Frontal cortex (tissue), 4 donors: Measurements from ENCODE around the gene CELF4. TPM values are rescaled to one million over a fixed set of nuclear protein-coding genes. Genes with fewer than 3 reads are reported as not detected.
"Not testable (repeated sequence)": the region's sequence is repeated elsewhere in the genome, so short reads cannot be mapped to it uniquely, and the experiment has no call there.

Experiments used
- DNase-seq, 2 donors: peaks; one replicate each; pipeline ENCODE4 v3.0.0; 2012; ENCODE audit warnings: low spot score in 2 of 2
- FAIRE-seq: peaks from 2 replicates; lab custom pipeline; 2012; peaks lifted over from hg19 to GRCh38; lab: Jason Lieb, UNC
- total RNA-seq: library from RNA; depleted of rRNA; stranded (reverse); fragments of >200 nt; gene quantifications from one replicate; pipeline ENCODE4 v1.2.3, GENCODE V29; 2014
- donor health status: control.
- donor health status: control.
- donor health status: control.

The CELF4 gene
- total RNA-seq, 1 donor from 2014 or later: 92.9 TPM

DNA sequence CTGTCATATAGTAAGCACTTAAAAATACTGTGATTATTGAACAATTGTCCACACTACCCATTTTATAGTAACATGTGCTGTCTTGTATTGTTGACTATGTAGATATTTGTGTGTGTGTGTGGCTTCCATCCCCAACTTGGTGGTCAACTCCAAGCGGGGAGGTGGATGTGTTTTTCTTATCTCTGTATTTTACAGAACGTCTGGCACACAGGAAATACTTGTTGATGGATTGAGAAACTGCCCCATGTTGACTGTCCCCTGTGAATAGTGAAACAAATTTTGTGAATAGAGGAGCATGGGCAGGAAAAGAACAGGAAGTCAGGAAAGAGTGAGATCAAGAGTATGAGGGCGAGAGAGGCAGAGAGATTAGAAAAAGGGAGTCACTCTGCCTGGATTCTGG is 83.6 kb downstream of the CELF4 start:
- DNase-seq: no peak
- FAIRE-seq: no peak

GRCh38 chr18:37481491-37481890 is 84.1 kb downstream of the CELF4 start:
- FAIRE-seq: no peak
- no peak for DNase-seq

DNA sequence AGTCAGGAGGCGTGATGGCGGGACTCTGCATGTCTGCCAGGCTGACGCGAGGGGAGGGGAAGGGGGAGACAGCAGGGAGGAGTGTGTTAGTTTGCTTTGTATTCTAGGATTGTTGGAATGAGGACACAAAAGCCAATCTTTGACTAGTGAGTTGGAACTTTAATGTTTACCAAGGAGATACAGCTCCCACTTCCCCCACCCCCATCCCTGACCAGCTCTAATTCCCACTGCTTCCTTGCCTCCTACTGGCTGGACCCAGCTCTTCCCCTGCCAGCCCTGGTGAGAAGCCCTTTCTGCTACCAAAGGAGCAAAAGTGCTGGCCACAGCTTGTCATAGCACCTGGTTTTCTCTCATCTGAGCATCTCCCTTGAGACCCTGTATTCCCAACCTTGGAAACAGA is 84.5 kb downstream of the CELF4 start:
- no peak for DNase-seq
- no peak for FAIRE-seq

- DNase-seq: no peak
- FAIRE-seq: no peak
Observed at GRCh38 chr18:37476611-37477295, 88.8 kb downstream of the CELF4 start.

GRCh38 chr18:37476182-37476581 is 89.4 kb downstream of the CELF4 start:
- FAIRE-seq: no peak
- no peak for DNase-seq

DNA sequence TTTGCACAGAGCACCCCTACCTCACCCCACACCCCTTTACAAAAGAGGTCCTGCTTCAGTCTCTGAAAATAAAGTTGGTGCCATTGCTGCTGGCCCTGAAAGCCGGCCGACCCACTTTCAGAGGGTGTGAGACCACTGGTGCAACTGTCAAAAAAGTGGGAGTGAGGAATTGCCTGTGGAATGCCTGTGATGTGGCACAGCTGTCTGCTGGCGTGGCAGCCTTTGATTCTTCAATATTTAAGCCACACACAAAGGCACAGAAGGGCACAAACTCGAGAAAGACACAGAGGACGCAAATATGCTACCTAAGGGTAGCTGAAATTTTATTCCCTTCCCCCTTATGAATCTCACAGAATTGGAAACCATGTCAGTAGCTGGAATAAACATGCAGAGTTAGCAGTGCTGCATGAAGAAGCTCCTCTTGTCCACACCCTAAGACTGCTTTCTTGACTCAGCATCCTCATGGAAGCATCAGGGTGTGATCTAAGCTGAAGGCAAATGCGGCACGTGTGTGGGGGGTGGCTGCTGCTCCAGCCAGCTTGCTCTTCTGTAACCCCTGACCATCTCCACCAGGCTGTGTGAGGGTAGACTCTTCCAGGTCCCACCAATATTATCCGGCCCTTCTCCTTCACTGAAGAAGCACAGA is 92.3 kb downstream of the CELF4 start:
- DNase-seq: no peak
- no peak for FAIRE-seq

- DNase-seq: no peak
- no peak for FAIRE-seq
Observed at GRCh38 chr18:37471637-37472036, 94.0 kb downstream of the CELF4 start.

DNA sequence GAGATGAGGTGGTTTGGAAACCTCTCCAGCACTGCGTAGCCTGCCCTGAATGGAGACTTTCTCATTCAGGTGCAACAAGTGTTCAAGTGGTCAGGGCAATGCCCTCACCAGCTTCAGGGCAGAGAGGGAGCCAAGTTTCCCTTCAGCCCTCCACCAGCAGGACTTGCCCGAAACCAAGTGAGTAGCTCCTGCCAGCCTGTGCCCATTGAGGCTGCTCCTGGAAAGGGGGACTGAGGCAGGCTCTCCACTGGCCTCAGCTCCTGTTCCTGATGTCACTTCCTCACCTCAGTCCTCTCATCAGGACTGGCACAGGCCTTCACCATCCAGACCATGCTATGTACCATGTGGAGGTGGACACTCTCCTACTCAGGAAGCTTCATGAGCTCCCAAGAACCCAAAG is 94.6 kb downstream of the CELF4 start:
- DNase-seq (no peak), FAIRE-seq (no peak)

DNA sequence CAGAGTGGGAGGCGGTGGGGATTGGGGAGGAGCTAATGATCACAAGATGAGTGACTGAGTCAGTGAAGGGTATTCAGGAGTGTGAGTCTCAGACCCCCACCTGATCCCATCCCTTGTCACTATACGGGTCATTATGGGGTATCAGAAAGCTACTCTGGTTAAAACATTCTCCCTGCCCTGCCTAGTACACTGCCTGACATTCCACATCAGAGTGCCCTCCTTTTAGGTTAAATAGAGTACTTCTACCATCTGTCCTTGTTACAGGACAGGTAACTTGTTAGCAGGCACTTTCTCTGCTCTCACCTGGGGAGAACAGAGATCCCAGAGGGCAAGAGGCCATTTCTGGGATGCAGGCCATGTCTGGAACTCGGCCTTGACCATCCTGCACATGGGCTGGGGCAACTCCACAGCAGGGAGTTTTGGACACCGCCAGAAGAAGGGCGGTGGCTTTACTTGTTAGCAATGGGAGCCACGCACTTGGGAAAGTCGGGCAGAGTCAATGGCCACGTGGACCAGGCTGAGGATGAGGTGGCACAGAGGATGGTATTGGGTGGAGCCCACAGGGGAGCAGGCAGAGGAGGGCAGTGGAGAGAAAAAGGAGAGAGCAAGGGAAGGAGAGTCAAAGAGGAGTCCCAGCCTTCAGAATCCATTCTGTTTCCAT is 98.5 kb downstream of the CELF4 start:
- DNase-seq (no peak), FAIRE-seq (no peak)

- FAIRE-seq: no peak
Observed at GRCh38 chr18:37465958-37466357, 99.6 kb downstream of the CELF4 start.

GRCh38 chr18:37464257-37464656 is 101.3 kb downstream of the CELF4 start:
- DNase-seq (no peak), FAIRE-seq (no peak)

More at GRCh38 chr18:37465958-37466357, 99.6 kb downstream of the CELF4 start:
- no peak for DNase-seq

DNA sequence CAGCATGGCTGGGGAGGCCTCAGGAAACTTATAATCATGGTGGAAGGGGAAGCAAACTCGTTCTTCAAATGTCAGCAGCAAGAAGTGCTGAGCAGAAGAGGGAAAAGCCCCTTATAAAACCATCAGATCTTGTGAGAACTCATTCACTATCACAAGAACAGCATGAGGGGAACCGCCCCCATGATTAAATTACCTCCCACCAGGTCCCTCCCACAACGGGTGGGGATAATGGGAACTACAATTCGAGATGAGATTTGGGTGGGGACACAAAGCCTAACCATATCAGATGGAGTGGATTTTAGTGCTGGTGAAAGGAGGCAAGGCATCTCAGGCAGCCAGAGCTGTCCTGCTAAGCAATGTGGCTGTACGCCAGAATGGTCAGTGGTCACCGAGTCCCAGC is 104.3 kb downstream of the CELF4 start:
- not testable (repeated sequence) for DNase-seq, FAIRE-seq

DNA sequence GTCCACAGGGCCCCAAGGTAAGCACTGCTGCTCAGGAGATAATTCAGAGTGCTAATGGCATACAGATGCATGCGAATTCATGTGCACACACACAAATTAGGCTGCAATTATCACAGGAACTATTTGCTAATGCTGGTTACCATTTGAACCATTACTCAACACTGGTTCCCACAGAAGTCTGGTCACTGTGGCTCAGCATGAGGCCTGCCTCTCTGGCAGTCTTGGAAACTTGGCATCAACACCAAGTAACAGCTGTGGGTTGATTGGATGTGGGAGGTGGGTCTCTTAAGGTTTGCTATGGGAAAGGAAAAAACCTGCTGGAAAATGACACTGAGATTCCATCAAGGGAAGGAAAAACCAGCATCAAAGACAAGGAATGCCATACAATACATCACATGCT is 105.0 kb downstream of the CELF4 start:
- DNase-seq: no peak
- FAIRE-seq: no peak

GRCh38 chr18:37458697-37459096 is 106.9 kb downstream of the CELF4 start:
- no peak for FAIRE-seq
- no peak for DNase-seq

DNA sequence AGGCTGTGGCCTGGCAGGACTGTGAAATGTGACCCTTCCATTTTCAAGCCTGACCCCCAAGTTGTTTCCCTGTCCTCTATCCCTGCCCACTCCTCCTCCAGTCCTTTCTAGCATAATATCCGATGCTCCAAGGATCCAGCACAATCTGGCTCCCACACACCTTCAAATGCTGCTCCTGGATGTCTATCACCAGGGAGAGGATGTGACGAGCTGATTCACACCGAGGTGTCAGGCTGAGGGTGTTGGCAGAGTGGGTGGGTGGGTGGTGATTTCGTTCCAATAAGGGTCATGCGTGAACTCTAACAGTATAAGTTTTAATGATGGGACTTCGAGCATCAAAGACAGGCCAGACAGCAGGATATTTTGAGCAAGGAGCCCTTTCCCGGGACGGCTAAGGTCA is 107.8 kb downstream of the CELF4 start:
- no peak for FAIRE-seq
- no peak for DNase-seq

GRCh38 chr18:37457341-37457740 is 108.3 kb downstream of the CELF4 start:
- DNase-seq (no peak), FAIRE-seq (no peak)

GRCh38 chr18:37456873-37457272 is 108.7 kb downstream of the CELF4 start:
- DNase-seq (no peak), FAIRE-seq (no peak)

DNA sequence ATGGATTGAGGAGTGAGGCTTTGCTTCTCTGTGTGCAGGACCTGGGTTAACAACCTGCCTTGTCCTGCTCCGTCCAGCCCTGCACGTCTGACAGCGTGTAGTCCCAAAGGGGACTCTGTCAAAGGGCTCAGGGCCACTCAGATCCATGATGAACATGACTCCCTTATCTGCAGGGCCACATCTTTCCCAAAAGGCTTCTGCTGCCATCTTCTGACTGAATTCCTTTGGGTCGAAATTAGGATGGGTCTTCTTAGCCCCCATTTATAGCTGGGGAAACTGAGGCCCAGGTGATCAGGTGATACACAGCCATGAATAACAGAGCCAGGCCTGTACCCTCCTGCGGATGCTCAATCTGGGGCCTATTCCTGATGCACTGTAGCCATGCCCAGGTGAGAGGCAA is 109.2 kb downstream of the CELF4 start:
- FAIRE-seq (no peak), DNase-seq (no peak)

DNA sequence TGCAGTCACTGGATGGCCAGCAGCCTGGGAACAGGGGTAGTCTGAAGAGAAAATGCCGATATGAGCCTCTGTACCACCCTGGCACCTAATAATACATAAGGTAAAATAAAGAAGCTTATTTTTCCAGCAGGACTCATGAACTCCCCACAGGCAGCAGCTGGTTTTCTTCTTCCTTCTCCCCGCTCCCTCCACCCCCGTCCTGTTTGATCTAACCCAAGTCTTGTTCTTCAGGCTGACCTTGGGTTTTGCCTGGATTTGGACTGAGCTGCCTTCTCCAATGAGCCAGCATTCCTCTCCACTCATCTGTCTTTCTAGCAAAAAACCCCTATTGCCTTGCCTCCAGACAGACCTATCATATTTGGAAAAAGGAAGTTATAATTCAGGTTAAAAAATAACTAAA is 111.8 kb downstream of the CELF4 start:
- DNase-seq (no peak), FAIRE-seq (no peak)

DNA sequence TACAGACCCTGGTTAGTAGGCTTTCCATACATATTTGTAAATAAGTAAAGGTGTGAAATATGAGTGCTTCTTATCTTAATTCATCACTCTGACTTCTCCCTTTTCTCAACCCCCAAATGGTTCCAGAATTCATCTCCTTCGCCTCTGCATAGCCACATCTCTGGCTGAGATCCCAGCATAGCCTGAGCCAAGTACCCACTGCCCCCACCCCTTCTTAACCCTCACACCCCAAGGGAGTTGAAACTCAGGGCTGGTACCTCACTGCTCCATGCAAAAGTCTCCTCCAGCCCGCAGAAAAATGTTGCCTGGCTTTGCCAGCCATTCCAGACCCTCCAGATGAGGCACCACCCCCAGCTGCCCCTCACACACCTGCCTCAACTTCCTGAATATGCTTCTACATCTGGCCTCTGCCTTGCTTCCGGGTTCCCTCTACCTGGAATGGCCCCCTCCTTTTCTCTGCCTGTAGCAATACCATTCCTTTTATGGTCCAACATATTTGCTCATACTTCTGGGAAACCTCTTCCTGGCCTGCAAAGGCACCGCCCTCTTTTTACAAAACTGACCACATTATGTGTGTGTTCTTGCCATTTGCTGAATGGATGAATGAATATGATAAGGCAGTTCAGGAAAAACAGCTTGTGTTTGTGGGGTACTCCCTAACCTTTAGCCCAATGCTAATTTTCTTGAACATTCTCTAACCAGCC is 112.8 kb downstream of the CELF4 start:
- FAIRE-seq (no peak), DNase-seq (no peak)

DNA sequence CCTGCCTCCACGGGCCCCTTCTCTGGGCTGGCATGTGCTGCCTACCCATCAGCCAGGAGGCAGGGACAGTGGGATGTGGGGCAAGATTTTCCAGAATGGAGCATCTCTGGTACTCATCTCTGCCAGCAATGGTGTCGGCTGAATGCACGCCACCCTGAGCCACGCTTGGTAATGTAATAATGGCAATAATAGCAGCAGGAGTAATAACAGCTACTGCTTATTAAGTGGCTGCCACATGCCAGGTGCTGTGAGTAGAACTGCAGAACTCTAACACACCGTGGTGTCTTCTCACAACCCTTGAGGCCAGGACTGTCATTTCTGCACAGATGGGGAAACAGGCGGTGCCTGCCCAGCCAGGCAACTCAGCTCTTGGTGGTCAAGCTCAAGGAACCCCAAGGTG is 113.6 kb downstream of the CELF4 start:
- DNase-seq (no peak), FAIRE-seq (no peak)
